Measurements from ENCODE around the gene RBM24. TPM values are rescaled to one million over a fixed set of nuclear protein-coding genes. Genes with fewer than 3 reads are reported as not detected.

RBM24 gene
- total RNA-seq, 2 experiments from 2014 or later = not detected

DNA sequence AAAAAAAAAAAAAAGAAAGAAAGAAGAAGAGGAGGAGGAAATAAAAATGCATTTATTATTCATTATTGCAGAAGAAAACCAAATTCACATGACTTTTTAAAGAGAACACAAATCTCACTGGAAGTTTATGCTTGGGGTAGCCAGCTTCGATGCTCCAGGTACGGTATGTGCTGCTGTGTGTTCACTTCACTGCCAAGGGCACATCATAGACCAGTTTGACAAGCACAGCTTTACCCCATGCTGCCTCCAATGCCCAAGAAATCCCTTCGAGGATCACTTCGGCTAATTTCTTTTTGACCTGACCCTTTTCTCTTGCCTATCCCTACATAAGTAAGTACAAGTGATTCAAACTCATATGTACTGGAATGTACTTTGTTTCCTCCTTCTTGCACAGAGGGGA is 41.9 kb upstream of the RBM24 start:
- CTCF ChIA-PET (ENCODE audit: unreplicated experiment) = no interaction called here

DNA sequence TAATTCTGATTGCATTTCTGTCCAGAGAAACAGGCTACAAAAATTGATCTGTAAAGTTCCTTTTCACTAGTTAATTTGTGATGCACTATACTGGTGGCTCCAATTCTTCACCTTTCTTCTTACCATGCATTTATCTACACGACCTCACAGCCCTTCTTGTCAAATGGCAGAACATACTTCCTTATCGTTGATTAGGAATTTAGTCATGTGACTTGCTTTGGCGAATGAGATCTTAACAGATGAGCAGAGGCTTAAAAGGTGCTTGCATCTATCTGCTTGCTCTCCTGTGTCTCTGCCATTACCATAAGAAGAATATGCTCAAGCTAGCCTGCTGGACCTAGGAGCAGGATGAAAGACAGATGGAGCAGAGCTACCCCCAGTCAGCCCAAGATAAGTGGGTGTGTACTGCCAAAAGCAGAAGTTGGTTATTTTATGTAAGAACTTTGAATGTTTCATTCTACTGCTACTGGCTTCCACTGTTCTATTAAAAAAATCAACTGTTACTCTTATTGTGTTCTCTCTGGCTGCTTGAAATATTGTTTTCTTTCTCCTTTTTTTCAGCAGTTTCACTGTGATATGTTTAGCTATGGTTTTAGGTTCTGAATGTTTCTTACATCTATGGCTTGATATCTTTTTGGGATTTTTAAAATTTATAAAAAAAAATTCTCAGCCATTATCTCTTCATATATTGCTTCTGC is 40.2 kb upstream of the RBM24 start:
- Histone ChIP-seq H3K4me2 (ENCODE audit: low read length) (no peak overlapping the region), H3K9me3 (ENCODE audit: low read length) (no peaks in the 10 kb centered on the region), H3K36me3 (ENCODE audit: insufficient read depth, low read length) (no peaks in the 10 kb centered on the region), H3K79me2 (ENCODE audit: insufficient read depth, low read depth, low read length) (no peaks in the 10 kb centered on the region), H4K20me1 (ENCODE audit: insufficient read depth, low read length) (no peaks in the 10 kb centered on the region), H3K9me2 (ENCODE audit: insufficient read depth, low read length) (no peaks in the 10 kb centered on the region), H2AFZ (ENCODE audit: low read length) (no peak overlapping the region), H3K4me1 (ENCODE audit: insufficient read depth, low read length, poor library complexity, severe bottlenecking) (no peaks in the 10 kb centered on the region), H3K27ac (ENCODE audit: low read depth, low read length, poor library complexity, severe bottlenecking) (no peak overlapping the region), H3K4me3 (ENCODE audit: low read depth, low read length, poor library complexity, severe bottlenecking) (no peak overlapping the region)
- BruUV-seq (replicated peaks) = no TSS peak
- CTCF ChIA-PET (ENCODE audit: unreplicated experiment) = no interaction called here
- DNase-seq (ENCODE audit: low spot score) = no peak
- TF ChIP-seq, protein P1, sequence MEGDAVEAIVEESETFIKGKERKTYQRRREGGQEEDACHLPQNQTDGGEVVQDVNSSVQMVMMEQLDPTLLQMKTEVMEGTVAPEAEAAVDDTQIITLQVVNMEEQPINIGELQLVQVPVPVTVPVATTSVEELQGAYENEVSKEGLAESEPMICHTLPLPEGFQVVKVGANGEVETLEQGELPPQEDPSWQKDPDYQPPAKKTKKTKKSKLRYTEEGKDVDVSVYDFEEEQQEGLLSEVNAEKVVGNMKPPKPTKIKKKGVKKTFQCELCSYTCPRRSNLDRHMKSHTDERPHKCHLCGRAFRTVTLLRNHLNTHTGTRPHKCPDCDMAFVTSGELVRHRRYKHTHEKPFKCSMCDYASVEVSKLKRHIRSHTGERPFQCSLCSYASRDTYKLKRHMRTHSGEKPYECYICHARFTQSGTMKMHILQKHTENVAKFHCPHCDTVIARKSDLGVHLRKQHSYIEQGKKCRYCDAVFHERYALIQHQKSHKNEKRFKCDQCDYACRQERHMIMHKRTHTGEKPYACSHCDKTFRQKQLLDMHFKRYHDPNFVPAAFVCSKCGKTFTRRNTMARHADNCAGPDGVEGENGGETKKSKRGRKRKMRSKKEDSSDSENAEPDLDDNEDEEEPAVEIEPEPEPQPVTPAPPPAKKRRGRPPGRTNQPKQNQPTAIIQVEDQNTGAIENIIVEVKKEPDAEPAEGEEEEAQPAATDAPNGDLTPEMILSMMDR (conservative IDR thresholded peaks at IDR 0.05; ENCODE audit: low read length) = no peak
- POLR2A ChIA-PET = no interaction called here
- intact Hi-C loops (cut with micrococcal nuclease; ENCODE audit: unreplicated experiment) = no loop called here

More for the DNA sequence above, 41.9 kb upstream of the RBM24 start:
- POLR2A ChIA-PET = no interaction called here
- BruUV-seq (replicated peaks) = no TSS peak
- Histone ChIP-seq H4K20me1 (ENCODE audit: insufficient read depth, low read length) (no peaks in the 10 kb centered on the region), H3K4me1 (ENCODE audit: insufficient read depth, low read length, poor library complexity, severe bottlenecking) (no peaks in the 10 kb centered on the region), H3K9me3 (ENCODE audit: low read length) (no peaks in the 10 kb centered on the region), H3K79me2 (ENCODE audit: insufficient read depth, low read depth, low read length) (no peaks in the 10 kb centered on the region), H3K27ac (ENCODE audit: low read depth, low read length, poor library complexity, severe bottlenecking) (no peak overlapping the region), H3K4me3 (ENCODE audit: low read depth, low read length, poor library complexity, severe bottlenecking) (no peak overlapping the region), H3K9me2 (ENCODE audit: insufficient read depth, low read length) (no peaks in the 10 kb centered on the region), H2AFZ (ENCODE audit: low read length) (no peak overlapping the region), H3K4me2 (ENCODE audit: low read length) (no peak overlapping the region), H3K36me3 (ENCODE audit: insufficient read depth, low read length) (no peaks in the 10 kb centered on the region)
- TF ChIP-seq, protein P1 (conservative IDR thresholded peaks at IDR 0.05; ENCODE audit: low read length) = no peak
- no peak for TF ChIP-seq EZH2phosphoT487 (IDR thresholded peaks at IDR 0.05; ENCODE audit: borderline replicate concordance, low read depth, low read length)
- intact Hi-C loops (cut with micrococcal nuclease; ENCODE audit: unreplicated experiment) = no loop called here
- DNase-seq (ENCODE audit: low spot score) = no peak

DNA sequence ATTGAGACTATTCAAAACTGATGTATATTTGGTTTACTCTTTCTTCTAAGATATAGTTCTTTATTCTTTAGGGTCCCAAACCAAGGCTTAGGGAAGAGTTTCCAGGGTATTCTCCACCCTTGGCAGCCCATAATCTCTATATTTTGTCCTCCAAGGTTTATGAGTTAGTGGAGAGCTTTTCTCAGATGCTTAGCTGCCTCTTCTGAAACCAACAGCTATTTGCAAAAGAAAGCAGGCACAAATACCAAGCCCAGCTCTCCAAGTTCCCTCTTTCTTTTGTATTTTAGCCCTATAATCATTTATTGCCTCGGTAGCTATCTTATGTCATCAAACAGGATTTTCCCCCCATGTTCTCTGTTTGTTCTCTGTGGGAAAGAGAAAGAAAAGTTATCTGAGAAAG is 39.1 kb upstream of the RBM24 start:
- ChIA-PET POLR2A (no interaction called here), CTCF (ENCODE audit: unreplicated experiment) (no interaction called here)
- intact Hi-C loops (cut with micrococcal nuclease; ENCODE audit: unreplicated experiment) = no loop called here
- no peak for DNase-seq (ENCODE audit: low spot score)
- no peaks in the 10 kb centered on the region for H4K20me1 ChIP-seq (ENCODE audit: insufficient read depth, low read length)
- no peaks in the 10 kb centered on the region for H3K36me3 ChIP-seq (ENCODE audit: insufficient read depth, low read length)
- H3K4me2 ChIP-seq (ENCODE audit: low read length) = no peak overlapping the region
- H3K4me1 ChIP-seq (ENCODE audit: insufficient read depth, low read length, poor library complexity, severe bottlenecking) = no peaks in the 10 kb centered on the region
- H3K9me3 ChIP-seq (ENCODE audit: low read length) = no peaks in the 10 kb centered on the region
- no peaks in the 10 kb centered on the region for H3K9me2 ChIP-seq (ENCODE audit: insufficient read depth, low read length)
- H3K79me2 ChIP-seq (ENCODE audit: insufficient read depth, low read depth, low read length) = no peaks in the 10 kb centered on the region
- BruUV-seq (replicated peaks) = no TSS peak
- no peak overlapping the region for H3K27ac ChIP-seq (ENCODE audit: low read depth, low read length, poor library complexity, severe bottlenecking)
- H2AFZ ChIP-seq (ENCODE audit: low read length) = no peak overlapping the region
- no peak overlapping the region for H3K4me3 ChIP-seq (ENCODE audit: low read depth, low read length, poor library complexity, severe bottlenecking)
- TF ChIP-seq, protein P1 (conservative IDR thresholded peaks at IDR 0.05; ENCODE audit: low read length) = no peak
- no peak for TF ChIP-seq EZH2phosphoT487 (IDR thresholded peaks at IDR 0.05; ENCODE audit: borderline replicate concordance, low read depth, low read length)

Measured in OCI-LY7 (cell line).